ENCODE results near the gene GLIS1.
A peak's percentile ranks its signal among the peaks of the same experiment; 100 is the strongest.
"Not testable (repeated sequence)": the region's sequence is repeated elsewhere in the genome, so short reads cannot be mapped to it uniquely, and the experiment has no call there.

Gene GLIS1

DNA sequence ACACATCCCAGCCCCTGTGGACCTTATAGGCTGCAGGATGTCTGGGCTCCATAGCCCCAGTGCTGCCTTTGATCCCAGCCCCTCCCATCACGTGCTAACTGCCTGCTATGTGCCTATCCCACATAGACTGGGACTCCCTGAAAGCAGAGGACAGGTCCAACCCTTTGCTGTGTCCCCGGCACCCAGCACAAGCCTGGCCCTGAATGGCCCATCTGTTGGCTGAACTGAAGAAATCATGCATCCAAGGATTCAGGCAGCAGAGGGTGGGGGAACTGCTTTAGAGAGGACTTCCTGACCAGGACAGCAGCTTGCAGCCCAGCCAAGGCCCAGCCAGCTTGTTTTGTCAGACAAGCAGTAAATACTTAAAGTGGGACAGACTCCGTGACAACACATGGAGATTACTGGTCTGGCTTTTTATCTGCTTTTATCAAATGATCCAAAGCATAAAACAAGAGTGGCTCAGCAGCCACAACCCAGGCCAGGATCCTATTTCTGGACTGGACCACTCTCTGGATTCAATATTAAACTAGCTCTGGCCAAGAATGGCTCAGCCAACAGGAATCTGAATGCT is 69.3 kb downstream of the GLIS1 start:
- DNase-seq: no peak

DNA sequence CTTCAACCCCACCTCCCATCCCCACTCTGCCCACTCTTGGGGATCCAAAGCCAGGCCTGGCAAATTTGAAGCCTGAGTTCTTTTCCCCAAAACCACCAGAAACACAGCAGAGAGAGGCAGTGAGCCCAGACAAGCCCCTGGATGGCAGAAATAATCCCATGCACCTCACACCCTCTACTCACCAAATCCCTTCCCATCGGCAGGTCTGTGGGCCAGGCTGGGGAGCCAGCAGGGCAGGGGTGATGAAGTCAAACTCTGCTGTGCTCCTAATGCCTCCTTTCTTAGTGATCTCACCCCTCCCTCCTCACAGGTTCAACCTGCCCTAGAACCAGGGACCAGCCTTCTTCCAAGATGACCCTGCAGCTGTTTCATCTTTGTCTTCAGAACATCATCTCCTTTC is 72.4 kb downstream of the GLIS1 start:
- DNase-seq: no peak

DNA sequence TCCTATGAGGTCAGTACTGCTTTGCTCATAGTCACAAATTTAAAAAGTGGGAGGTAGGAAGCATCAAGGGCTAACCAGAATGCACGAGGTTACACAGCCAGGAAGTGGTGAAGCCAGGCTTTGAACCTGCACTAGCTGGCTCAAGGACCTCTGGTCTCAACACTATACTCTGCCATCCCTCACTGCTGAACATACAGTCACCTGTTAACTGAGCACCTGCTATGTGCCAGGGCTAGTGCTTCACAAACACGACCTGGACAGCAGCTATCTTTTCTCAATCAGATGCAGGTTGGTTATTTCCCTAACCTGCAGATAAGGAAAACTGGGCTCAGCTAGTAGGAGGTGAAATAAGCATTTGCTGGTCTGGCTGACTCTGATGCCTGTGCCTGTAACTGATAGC is 73.0 kb downstream of the GLIS1 start:
- DNase-seq: no peak

DNA sequence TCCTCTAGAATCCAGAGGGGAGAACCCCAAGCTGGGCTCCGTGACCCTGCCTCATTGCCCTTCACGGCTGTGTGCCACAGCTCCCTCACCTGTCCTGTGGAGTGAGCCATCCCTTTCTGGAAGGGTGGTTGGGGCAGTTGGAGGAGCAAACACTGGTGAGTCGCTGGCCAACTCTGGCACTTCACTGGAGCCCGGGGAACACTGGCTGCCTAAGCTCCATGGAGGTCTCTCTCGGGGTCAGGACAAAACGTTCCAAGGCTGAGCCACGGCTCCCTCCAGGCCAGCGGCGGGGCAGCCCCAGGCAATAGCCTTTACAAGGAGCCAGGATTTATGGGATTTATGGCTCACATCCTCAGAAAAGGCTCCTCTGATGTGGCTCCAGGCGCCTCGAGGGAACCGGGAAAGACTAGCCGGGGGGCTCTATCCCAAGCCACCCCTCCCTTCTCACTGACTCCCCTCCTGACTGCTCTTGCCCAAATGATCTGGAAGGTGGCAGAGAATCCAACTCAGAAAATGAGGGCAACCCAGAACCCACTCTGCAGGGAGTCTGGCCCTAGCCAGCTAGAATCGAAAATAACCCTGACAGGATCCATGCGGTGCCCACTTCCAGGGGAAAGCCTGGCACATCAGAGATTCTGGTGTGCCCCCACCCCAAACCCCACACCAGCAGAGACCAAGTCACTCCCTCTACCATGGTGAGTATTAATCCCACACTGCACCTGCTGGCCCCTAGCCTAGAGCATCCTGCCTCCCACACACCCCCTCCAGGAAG is 75.2 kb downstream of the GLIS1 start:
- DNase-seq: no peak

DNA sequence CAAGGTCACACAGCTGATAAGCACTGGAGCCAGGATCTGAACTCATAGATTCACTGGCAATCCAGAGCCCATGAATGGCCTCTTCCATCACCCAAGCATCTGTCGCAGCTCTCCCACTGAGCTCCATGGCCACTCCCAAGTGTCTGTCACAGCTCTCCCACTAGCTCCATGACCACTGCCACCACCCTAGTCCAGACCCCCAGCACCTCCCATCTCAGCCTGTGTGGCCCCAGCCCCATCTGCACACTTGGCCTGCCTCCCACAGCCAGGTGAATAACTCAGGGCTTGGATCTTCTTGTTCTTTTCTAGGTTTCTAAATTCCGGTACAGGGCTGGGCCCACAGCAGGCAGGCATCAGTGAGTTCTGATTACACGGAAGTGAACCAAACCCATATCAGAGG is 76.0 kb downstream of the GLIS1 start:
- no peak for DNase-seq

DNA sequence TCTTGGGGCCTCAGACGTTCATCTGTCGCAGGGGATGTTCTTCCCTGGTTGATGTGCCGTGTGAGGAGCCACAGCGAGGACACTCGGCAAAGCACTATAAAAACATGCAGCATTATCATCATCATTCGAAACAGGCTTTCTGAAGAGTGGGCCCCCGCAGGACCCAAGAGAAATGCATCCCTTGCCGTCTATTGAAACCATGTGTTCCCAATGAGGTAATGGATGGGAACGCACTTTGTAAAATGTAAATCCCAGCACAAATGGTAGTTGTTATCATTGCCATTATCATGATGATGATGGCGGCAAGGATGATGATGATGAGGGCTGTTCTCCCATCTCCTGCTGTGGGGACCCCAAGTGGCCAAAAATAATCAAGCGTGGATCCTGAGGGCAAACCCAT is 76.8 kb downstream of the GLIS1 start:
- DNase-seq: no peak

DNA sequence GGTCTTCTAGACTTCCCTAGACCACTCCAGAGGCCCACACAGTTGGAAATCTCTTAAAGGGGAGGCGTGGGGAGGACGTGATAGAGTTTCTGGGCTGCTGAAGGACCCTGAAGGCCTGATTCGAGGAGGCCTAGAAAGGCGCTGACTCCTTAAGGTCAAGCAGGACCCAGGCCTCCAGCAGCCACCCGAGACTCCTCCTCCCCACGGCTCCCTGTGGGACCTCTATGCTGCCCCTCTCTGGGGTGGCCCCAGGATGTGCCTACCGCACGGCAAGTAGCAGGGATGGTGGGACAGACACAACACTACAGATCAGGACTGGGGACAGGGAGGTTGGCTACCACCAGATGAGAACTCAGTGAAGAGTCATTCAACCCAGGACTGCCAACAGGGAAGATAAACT is 77.5 kb downstream of the GLIS1 start:
- no peak for DNase-seq

DNA sequence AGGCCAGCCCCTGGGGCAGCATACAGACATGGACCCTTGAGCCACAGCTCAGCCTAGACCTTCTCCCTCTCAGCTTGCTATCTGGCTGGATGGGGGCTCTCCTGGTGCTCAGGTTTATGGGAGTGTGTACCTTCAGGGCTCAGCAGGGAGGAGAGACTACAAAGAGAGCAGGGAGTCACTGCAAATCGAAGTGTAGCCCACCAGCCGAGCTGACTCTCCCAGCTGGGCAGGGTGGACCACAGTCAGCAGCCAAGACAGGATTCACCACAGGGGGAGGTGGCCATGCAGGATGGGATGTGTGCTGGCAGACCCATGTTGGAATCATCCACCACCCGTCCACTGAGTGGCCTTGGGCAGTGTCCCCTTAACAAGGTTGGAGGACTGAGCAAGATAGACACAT is 78.3 kb downstream of the GLIS1 start:
- DNase-seq: no peak

DNA sequence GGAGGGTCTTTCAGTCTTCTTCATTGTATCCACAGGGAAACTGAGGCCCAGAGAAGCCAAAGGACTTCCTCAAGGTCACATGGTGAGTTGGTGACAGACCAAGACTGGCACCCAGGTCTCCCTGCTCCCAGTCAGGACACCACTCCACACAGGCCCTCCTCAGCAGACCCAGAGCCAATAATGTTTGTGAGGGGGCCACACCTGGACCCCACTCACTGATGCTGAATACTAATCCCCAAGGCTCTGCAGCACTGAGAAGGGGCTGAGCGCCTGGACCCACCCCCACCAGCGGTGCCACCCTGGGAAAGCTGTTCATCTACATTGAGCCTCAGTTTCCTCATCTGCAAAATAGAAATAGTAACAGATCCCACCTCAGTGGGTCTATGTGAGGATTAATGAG is 79.5 kb downstream of the GLIS1 start:
- no peak for DNase-seq

DNA sequence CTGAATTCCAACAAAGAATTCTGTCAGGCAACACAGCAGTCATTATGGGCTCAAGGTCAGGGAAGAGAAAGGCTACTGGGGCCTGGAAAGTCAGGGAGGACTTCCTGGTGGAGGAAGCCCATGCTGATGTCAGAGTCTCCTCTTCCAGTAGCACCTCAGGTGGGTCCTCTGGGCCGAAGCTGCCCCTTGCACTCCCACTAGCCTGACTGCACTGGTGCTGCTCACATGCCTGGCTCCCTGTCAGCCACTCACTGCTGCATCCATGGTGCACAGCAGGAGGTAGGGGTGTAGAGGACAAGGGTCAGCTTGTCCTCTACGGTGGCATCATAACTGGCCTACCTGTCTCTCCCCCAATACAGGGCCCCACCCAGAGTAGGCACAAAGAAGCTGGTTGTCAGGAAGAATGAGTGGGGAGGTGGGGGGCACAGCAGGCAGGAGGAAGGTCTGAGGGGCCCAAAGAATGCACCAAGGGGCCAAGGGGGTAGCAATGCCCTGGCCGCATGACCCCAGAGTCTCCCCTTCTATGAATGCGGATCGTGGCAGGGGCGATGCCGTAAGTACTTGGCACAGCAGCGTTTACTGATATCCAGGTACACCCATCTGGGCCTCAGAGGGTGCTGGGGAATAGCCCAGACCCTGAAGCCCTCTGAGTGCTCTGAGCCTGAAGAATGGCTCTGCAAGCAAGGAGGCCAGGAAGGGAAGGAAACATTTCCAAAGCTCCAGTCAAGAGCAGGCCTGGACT is 80.3 kb downstream of the GLIS1 start:
- DNase-seq: no peak

DNA sequence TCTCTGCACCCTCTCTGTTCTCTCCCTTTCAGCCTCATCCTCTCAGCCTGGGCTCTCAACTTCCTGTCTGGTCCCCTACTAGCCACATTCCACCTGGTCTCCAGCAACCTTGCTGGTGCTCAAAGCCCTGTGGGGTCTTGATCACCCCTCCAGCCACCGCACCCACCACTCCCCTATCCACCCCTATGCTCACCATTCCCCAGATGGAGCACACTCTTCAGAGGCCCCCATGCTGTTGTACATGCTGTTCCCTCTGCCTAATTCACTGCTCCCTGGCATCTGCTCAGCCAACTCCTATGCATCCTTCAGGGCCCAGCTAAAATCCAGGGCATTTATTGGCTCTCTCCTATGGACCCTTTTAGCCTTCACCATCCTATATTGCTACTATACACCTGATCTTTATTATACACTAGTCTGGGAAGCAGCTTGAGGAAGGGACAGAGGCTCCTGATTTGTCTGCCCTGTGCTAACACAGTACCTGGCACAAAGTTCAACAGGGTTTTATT is 81.0 kb downstream of the GLIS1 start:
- no peak for DNase-seq

DNA sequence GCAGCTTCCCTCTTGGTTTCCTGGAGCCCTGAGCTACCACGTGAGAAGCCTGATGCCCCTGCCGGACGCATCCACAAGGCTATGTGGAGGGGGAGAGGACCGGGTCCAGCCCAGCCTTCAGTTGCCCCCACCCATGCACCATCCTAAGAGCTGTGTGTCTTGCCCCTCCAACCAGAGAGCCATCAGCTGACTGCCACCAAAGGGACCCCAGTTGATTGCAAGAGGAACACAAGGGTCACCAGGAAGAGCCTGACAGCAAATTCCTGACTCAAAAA is 81.5 kb downstream of the GLIS1 start:
- DNase-seq: no peak

DNA sequence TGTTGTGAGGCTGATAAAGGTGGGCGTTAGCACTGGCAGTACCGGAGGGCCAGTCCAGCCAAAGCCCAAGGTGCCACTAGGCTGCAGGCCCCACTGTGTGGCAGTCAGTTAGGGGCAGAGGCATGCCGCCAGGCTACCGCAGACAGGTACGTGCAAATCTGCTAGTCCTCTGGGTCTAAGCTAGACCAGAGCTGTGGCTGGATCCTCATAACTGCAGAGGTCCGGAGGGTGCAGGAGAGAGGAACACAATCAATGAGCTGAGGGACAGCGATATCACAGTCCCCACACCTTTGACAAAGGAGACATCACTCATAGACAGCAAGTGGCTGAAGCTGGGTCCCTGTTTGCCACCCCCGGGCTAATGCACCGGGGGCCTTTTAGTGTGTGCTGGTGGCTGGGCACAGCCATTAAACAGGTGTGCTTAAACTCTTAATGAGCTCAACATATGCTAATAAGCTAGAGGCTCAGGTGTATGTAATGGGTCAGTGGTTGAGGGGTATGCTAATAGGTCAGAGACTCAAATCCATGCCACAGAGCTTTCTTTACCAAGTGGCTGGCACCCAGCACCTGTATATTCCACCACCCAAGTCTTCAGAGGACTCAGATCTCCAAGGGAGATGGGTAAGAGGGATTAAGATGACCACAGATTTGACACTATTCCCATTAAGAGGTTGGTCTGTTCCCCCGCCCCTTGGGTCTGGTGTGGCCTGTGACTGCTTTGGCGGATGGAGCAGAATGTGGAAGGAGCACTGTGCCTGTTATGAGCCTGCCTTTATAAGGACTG is 82.0 kb downstream of the GLIS1 start:
- no peak for DNase-seq

DNA sequence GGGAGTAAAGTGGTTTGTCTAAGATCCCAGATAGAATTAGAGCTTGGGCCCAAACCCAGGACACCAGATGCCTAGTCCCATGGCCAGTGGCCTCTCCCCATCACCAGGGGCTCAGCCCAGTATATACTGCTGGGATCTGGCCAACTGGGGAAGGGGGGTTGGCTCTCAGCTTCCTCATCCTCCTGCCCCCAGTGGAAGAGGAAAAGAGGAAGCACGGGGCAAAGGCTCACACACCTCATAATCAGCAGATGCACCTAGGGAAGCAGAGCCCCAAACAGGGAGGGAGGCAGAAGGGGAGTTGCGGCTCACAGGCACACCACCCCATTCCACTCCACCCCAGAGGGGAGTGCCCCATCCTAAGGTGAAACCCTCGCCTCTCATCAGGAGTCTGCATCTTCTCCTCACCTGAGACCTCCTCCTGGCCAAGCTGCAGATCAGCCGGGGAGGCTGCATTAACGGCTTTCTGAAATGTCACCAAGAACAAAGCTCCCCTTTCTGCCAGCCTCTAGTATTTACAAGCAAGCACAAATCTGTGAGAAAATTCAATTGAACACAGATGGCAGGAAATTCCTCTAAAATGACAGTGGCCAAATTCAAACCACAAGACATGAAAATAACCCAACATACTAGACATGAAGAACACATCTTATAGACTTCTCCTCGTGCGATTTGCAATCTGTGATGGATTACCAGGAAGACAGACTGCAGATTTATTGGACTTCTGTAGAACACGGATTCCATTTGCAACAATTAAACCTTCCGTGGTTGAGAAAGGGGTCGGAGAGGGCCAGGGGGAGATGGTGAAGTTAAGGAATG is 82.8 kb downstream of the GLIS1 start:
- DNase-seq: no peak

DNA sequence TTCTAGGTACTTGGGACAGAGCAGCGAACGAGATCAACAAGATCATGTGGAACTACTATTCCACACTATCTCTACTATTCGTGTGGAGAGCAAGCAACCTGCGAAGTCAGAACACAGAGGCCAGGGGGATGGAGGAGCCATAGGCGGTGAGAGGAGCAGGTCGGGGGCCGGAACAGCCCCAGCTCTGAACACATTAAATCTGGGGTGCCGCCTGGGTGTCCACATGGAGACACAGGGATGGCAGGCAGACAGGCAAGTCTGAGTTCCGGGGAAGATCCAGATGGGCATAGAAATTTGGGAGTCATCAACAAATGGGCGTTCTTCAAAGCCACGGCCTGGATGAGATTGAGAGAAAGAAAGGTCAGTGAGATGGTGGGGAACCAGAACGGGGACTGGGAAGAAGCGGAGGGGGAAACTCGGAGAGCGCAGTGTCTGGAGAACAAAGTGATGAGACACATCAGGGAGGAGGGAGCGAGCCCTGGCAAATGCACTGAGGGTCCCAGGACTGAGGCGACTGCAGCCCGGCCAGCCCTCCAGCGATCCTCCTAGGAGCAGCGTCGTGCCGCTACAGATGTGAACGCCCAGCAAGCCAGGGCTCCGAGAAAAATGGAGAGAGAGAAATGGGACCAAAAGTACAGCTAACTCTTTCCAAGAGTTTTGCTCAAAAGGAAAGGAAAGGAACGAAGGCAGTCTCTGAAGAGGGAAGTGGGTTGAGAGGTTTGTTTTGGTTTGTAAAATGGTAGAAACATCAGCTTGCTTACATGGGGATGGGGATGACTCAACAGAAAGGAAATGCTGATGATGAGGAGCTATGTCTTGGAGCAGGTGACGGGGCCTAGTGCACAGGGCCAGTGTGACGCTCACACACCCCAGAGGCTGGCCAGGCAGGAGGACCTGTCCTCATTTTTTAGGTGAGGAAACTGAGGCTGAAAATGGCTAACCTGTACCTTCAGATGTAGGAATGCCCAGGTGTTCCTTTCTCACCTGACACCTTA is 84.5 kb downstream of the GLIS1 start:
- DNase-seq: no peak

DNA sequence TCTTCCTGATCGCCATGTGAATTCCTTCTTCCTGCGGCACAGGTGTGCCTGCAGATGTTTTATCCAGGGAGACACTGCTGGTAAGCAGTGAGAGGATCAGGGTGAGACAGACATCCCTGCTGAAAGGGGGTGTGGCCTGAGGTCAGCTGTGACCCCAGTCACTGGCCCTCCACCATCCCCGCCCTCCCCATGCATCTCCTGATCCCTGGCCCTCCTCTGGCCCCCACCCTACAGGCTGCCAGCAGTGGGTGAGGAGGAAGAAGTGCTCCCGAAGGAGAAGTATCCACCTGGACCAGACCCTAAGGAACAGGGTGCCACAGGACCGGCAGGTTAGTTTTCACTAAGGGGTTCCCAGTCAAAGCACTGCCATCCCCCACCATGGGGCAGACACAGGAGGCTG is 85.3 kb downstream of the GLIS1 start:
- no peak for DNase-seq

DNA sequence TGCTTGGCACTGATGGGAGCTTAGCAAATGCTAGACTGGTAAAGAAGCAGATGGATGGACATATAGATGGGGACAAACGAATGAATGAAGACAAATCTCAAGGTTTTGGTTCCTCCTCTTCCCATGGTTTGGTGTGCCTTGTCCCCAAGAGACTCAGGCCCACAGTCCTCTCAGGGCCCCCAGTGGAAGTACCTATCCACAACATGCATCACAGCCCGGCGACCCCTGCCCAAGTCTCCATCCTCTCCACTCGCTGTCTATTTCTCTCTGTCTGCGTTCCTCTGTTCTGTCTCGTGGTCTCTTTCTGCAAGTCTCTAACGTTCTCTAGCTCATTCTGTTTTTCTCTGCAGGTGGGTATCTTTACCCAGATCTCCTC is 85.8 kb downstream of the GLIS1 start:
- DNase-seq: no peak

DNA sequence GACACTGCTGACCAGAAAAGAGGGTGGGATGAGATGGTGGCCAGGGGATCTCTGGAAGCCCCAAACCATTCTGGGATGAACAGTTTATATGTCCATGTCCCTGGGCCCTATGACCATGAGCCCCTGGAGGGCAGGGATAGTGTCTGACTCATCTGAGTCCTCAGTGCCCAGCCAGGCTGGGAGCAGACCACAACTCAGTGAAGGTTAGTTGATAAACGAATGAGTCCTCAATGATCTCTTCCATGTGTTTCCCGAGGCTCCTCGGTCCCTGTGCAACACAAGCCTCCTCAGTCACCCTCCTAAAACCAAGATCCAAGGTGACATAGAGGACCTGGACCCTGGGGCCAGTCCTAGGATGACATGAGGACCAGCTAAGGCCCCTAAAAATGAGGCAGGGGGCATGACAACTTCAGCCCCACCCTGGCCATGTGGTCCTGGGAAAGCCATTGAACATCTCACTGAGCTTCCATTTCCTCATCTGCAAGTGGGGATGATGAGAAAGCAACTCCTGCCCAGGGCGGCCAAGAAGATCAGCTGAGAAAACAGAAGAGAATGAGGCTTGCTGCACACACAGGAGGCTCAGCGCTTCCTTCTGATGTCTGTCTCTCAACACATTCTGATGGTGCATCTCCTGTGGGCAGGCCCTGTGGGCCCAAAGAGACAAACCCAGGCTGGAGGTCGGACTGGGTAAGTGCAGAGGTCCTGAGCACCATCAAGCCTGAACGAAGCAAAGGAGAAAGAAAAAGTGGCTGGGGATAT is 86.3 kb downstream of the GLIS1 start:
- DNase-seq: no peak

DNA sequence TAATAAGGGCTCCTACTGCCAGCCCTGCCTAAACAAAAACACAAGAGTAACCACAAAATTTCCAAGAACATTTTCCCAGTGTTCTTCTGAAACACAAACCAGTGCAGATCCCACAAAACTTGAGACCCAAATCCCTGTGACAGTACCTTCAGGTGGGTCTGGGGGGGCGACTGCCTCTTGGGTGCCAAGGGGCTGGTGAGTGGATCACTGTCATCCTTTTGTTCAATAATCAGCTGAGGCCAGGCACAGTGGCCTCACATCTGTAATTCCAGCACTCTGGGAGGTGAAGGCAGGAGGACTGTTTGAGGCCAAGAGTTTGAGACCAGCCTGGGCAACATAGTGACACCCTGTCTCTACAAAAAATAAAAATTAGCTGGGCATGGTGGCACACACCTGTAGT is 87.6 kb downstream of the GLIS1 start:
- DNase-seq: no peak

DNA sequence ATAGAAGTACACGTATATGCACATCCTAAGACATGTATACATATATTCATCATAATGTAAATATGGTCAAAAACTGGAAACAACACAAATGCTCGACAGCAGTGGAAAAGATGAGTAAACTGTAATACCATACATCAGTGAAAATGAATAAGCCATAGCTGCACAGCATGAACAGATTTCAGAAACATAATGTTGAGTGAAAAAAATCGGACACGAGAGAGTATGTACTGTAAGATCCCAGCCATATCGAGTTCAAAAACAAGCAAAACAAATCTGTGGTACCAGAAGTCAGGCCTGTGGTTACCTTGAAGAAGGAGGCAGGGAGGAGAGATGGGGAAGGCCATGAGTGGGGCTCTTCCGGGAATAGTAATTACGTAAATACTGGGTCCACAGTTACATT is 90.4 kb downstream of the GLIS1 start:
- DNase-seq: peak; percentile 31

DNA sequence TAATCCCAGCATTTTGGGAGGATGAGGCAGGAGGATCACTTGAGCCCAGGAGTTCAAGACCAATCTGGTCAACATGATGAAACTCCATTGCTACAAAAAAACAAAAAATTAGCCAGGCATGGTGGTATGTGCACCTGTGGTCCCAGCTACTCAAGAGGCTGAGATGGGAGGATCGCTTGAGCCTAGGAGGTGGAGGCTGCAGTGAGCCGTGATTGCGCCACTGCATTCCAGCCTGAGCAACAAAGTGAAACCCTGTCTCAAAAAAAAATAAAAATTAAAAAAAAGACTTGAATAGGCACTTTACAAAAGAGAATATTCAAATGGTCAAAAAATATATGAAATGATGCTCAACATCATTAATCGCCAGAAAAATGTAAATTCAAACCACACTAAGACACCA is 91.0 kb downstream of the GLIS1 start:
- not testable (repeated sequence) for DNase-seq

Data from NCI-H2171 (cell line).